Measurements from ENCODE around the gene TENT5C. TPM values are rescaled to one million over a fixed set of nuclear protein-coding genes. Genes with fewer than 3 reads are reported as not detected.

The TENT5C gene
- total RNA-seq, 1 experiment from 2014 or later = 19.8 TPM

GRCh38 chr1:117650840-117651568, 45.2 kb downstream of the TENT5C start:
- BruUV-seq (replicated peaks) = no TSS peak
- no peaks in the 10 kb centered on the region for H3K36me3 Mint-ChIP-seq (ENCODE audit: insufficient read depth, unreplicated experiment)
- Histone ChIP-seq H3K27me3 (replicated peaks; ENCODE audit: control insufficient read depth, insufficient read depth, low read length) (no peaks in the 10 kb centered on the region), H3K9me3 (no peaks in the 10 kb centered on the region), H3K36me3 (ENCODE audit: control insufficient read depth, insufficient read depth, low read length) (no peaks in the 10 kb centered on the region), H3K4me3 (ENCODE audit: low read depth, low read length) (no peak overlapping the region), H3K4me1 (no peaks in the 10 kb centered on the region)
- no peak overlapping the region for H3K27ac Mint-ChIP-seq (ENCODE audit: unreplicated experiment)
- peaks cover 14% of the 10 kb centered on the region for H3K4me1 Mint-ChIP-seq (ENCODE audit: low read depth, unreplicated experiment)
- no peaks in the 10 kb centered on the region for H3K27me3 Mint-ChIP-seq (ENCODE audit: insufficient read depth, unreplicated experiment)
- H3K9me3 Mint-ChIP-seq (ENCODE audit: unreplicated experiment) = no peaks in the 10 kb centered on the region
- ChIA-PET CTCF (no interaction called here), POLR2A (no interaction called here)
- H3K4me3 Mint-ChIP-seq (ENCODE audit: unreplicated experiment) = no peak overlapping the region
- no peak for DNase-seq
- TF ChIP-seq, protein P1, sequence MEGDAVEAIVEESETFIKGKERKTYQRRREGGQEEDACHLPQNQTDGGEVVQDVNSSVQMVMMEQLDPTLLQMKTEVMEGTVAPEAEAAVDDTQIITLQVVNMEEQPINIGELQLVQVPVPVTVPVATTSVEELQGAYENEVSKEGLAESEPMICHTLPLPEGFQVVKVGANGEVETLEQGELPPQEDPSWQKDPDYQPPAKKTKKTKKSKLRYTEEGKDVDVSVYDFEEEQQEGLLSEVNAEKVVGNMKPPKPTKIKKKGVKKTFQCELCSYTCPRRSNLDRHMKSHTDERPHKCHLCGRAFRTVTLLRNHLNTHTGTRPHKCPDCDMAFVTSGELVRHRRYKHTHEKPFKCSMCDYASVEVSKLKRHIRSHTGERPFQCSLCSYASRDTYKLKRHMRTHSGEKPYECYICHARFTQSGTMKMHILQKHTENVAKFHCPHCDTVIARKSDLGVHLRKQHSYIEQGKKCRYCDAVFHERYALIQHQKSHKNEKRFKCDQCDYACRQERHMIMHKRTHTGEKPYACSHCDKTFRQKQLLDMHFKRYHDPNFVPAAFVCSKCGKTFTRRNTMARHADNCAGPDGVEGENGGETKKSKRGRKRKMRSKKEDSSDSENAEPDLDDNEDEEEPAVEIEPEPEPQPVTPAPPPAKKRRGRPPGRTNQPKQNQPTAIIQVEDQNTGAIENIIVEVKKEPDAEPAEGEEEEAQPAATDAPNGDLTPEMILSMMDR (IDR thresholded peaks at IDR 0.05; ENCODE audit: insufficient read depth in 1 of 2, low read depth in 1 of 2, low read length in 1 of 2, severe bottlenecking in 1 of 2, unreplicated experiment in 1 of 2) = no peak
- intact Hi-C loops (cut with micrococcal nuclease; ENCODE audit: unreplicated experiment) = no loop called here

- no TSS peak for BruUV-seq (replicated peaks)
- no peak for DNase-seq
- Histone ChIP-seq H3K36me3 (ENCODE audit: control insufficient read depth, insufficient read depth, low read length) (no peaks in the 10 kb centered on the region), H3K27me3 (replicated peaks; ENCODE audit: control insufficient read depth, insufficient read depth, low read length) (no peaks in the 10 kb centered on the region), H3K4me1 (0 out of 2 replicates have a peak, but pooled peaks cover 4% of the 10 kb centered on the region), H3K4me3 (ENCODE audit: low read depth, low read length) (no peak overlapping the region), H3K9me3 (no peaks in the 10 kb centered on the region)
- H3K9me3 Mint-ChIP-seq (ENCODE audit: unreplicated experiment) = no peaks in the 10 kb centered on the region
- H3K27me3 Mint-ChIP-seq (ENCODE audit: insufficient read depth, unreplicated experiment) = no peaks in the 10 kb centered on the region
- H3K4me1 Mint-ChIP-seq (ENCODE audit: low read depth, unreplicated experiment) = peaks cover 17% of the 10 kb centered on the region
- ChIA-PET POLR2A (no interaction called here), CTCF (no interaction called here)
- TF ChIP-seq, protein P1 (IDR thresholded peaks at IDR 0.05; ENCODE audit: insufficient read depth in 1 of 2, low read depth in 1 of 2, low read length in 1 of 2, severe bottlenecking in 1 of 2, unreplicated experiment in 1 of 2) = no peak
- no peak overlapping the region for H3K4me3 Mint-ChIP-seq (ENCODE audit: unreplicated experiment)
- H3K36me3 Mint-ChIP-seq (ENCODE audit: insufficient read depth, unreplicated experiment) = no peaks in the 10 kb centered on the region
- intact Hi-C loops (cut with micrococcal nuclease; ENCODE audit: unreplicated experiment) = no loop called here
- H3K27ac Mint-ChIP-seq (ENCODE audit: unreplicated experiment) = no peak overlapping the region
Measured at GRCh38 chr1:117651616-117652015, 45.8 kb downstream of the TENT5C start.

DNA sequence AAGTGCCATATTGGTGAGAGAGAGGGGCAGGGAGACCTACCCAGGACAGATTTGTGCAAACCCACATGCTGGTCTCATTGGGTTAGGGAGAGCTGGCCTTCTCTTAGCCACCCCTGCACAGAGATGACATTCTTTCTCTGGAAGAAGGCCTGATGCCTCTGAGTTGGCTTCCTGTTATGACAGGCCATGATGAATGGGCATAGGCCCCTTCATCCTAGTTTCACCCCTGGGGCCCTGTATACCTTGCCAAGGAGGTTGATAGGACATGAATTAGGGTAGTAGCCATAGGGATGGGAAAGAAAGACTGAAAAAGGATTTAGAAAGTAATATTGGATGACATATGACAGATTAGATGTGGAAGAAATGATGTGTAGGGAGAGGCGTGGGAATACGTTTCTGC, 46.6 kb downstream of the TENT5C start:
- intact Hi-C loops (cut with micrococcal nuclease; ENCODE audit: unreplicated experiment) = no loop called here
- BruUV-seq (replicated peaks) = no TSS peak
- Mint-ChIP-seq H3K4me3 (ENCODE audit: unreplicated experiment) (no peak overlapping the region), H3K27me3 (ENCODE audit: insufficient read depth, unreplicated experiment) (no peaks in the 10 kb centered on the region), H3K27ac (ENCODE audit: unreplicated experiment) (no peak overlapping the region), H3K4me1 (ENCODE audit: low read depth, unreplicated experiment) (peaks cover 24% of the 10 kb centered on the region), H3K9me3 (ENCODE audit: unreplicated experiment) (no peaks in the 10 kb centered on the region), H3K36me3 (ENCODE audit: insufficient read depth, unreplicated experiment) (no peaks in the 10 kb centered on the region)
- Histone ChIP-seq H3K36me3 (ENCODE audit: control insufficient read depth, insufficient read depth, low read length) (no peaks in the 10 kb centered on the region), H3K9me3 (no peaks in the 10 kb centered on the region), H3K4me1 (0 out of 2 replicates have a peak, but pooled peaks cover 10% of the 10 kb centered on the region), H3K4me3 (ENCODE audit: low read depth, low read length) (no peak overlapping the region), H3K27me3 (replicated peaks; ENCODE audit: control insufficient read depth, insufficient read depth, low read length) (no peaks in the 10 kb centered on the region)
- POLR2A ChIA-PET = no interaction called here
- CTCF ChIA-PET = no interaction called here
- DNase-seq = no peak
- TF ChIP-seq, protein P1 (IDR thresholded peaks at IDR 0.05; ENCODE audit: insufficient read depth in 1 of 2, low read depth in 1 of 2, low read length in 1 of 2, severe bottlenecking in 1 of 2, unreplicated experiment in 1 of 2) = no peak

Measured in Caco-2 (cell line).